Psoas muscle (tissue), 8 donors: ENCODE measurements around the gene FTO. TPM values are rescaled to one million over a fixed set of nuclear protein-coding genes. Genes with fewer than 3 reads are reported as not detected.

Experiments used
- ATAC-seq, 4 donors: fragments of 200-7000 bp; cut with Tn5 transposase; one replicate each; pipeline ENCODE4 v1.9.1; 2020; ENCODE audit warnings: moderate library complexity in 3 of 4, mild to moderate bottlenecking in 2 of 4
- DNase-seq, 2 donors: peaks; one replicate each; pipeline ENCODE4 v3.0.0-alpha.2; 2020
- H3K27ac ChIP-seq: fragments of 200-600 bp; one replicate; pipeline ENCODE4 v1.8.0; 2022
- H3K27me3 ChIP-seq, 3 donors: fragments of 200-600 bp in 1 of 3; one replicate each; pipeline versions ENCODE4 v1.6.1 to v1.8.0; 2013 to 2022; ENCODE audit warnings: low read length in 2 of 3, mild to moderate bottlenecking in 2 of 3, moderate library complexity in 1 of 3; ENCODE audit not compliant: insufficient read depth in 3 of 3
- H3K36me3 ChIP-seq, 2 donors: fragments of 200-600 bp in 1 of 2; one replicate each; pipeline versions ENCODE4 v1.6.1 to v1.8.0; 2013 to 2022; ENCODE audit warnings: low read depth in 1 of 2, mild to moderate bottlenecking in 1 of 2, moderate library complexity in 1 of 2; ENCODE audit not compliant: insufficient read depth in 1 of 2
- H3K4me1 ChIP-seq: fragments of 200-600 bp; one replicate; pipeline ENCODE4 v1.8.0; 2022
- H3K4me3 ChIP-seq: fragments of 200-600 bp; one replicate; pipeline ENCODE4 v1.8.0; 2022; ENCODE audit warnings: mild to moderate bottlenecking
- H3K9me3 ChIP-seq: fragments of 200-600 bp; one replicate; pipeline ENCODE4 v1.8.0; 2022
- CTCF ChIP-seq: fragments of 200-600 bp; IDR thresholded peaks from one replicate; pipeline ENCODE4 v1.8.0; 2022; ENCODE audit warnings: antibody characterized with exemption
- WGBS, 3 donors: extraction: QIAGEN DNeasy Blood & Tissue Kit; methylation state at CpG; one replicate each; pipeline versions ENCODE4 v1.1.6 to v1.1.7; 2013; 5-methylcytosine and 5-hydroxymethylcytosine counted together
- intact Hi-C, 2 donors: fragments of 100-400 bp; cut with DNase I; formaldehyde crosslinking; loops; one replicate each; pipeline versions ENCODE4 v1.11.0 to v1.14.2; 2022
- polyA plus RNA-seq, 3 donors: library from polyadenylated mRNA; stranded (reverse); fragments of 200-250 nt; gene quantifications; one replicate each; pipeline ENCODE4 v1.2.3, GENCODE V29; 2013
- total RNA-seq, 4 donors: library from RNA; stranded (reverse); fragmentation: NEBNext Ultra II Directional in 2 of 4; extraction: Animal tissue kit (Norgen Biotek cat#: 25700) in 2 of 4; gene quantifications; one replicate each; pipeline versions ENCODE4 v1.2.1 to v1.2.4, GENCODE V29; 2021 to 2023
- donor health status: healthy with polysubstance abuse.
- donor health status: DM: no; HTN: no; CAD: no; lungs with moderate emphysema.
- donor health status: Bipolar disorder and iron deficiency.
- donor health status: healthy.
- donor health status: DM: yes; HTN: yes; CAD: no.
- donor health status: DM: no; HTN: no; CAD: no.
- donor health status: DM: no; HTN: no; CAD: no.
- donor health status: DM: yes; HTN: yes; CAD: no.

Gene FTO
- total and polyA plus RNA-seq, 7 donors, result 14.2 to 67.6 (median 47.4) TPM

- Histone ChIP-seq H3K9me3 (no peaks in the 10 kb centered on the region), H3K4me1 (peaks cover 6% of the 10 kb centered on the region), H3K36me3 (no peaks in the 10 kb centered on the region), H3K27ac (no peak overlapping the region), H3K27me3 (no peaks in the 10 kb centered on the region), H3K4me3 (no peak overlapping the region)
- DNase-seq (no peak), ATAC-seq (peak in 3 of 4 donors; percentile 23 to 60 (median 52))
- 50 to 58% (median 55%) methylated on average over 4 of the region's 4 CpGs for WGBS, 3 donors
- intact Hi-C loops, result no loop called here
- TF ChIP-seq CTCF, result no peak
Measured at GRCh38 chr16:53761962-53762703, 58.2 kb downstream of the FTO start.

DNA sequence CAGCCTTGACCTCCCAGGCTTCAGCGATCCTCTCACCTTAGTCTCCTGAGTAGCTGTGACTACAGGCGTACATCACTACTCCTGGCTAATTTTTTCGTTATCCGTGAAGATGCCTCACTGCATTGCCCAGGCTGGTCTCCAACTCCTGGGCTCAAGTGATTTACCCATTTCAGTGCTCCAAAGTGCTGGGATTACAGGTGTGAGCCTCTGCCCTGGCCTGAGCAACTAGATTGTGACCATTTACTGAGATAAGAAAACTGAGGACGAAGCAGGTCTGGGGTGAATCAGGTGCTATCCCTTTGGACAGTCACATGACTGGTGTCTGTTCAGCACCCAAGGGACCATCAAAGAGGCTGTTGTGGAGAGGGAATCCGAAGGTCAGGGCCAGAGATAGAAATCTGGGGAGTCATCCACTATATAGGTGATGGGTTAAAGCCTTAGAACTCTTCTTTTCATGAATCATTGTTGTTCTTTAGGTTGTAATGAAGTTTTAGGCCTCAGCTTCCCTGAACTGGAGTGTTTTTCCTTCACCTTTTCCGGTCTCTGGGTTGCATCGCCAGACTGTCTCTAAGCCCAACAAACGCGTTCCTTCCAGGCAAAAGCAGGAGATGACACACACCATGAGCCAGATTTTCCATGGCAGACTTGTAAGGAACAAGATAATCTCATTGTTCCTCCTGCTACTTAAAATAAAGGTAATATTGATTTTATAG lies 62.5 kb downstream of the FTO start:
- no peak for TF ChIP-seq CTCF
- no peaks in the 10 kb centered on the region for H3K9me3 ChIP-seq
- WGBS, 3 donors, result 87 to 92% (median 91%) methylated on average over 10 of the region's 10 CpGs
- no peak for DNase-seq
- H3K27me3 ChIP-seq, result no peaks in the 10 kb centered on the region
- intact Hi-C loops, result no loop called here
- no peak overlapping the region for H3K27ac ChIP-seq
- ATAC-seq, result no peak
- peaks cover 11% of the 10 kb centered on the region for H3K4me1 ChIP-seq
- H3K4me3 ChIP-seq, result no peak overlapping the region
- H3K36me3 ChIP-seq, result no peaks in the 10 kb centered on the region

DNA sequence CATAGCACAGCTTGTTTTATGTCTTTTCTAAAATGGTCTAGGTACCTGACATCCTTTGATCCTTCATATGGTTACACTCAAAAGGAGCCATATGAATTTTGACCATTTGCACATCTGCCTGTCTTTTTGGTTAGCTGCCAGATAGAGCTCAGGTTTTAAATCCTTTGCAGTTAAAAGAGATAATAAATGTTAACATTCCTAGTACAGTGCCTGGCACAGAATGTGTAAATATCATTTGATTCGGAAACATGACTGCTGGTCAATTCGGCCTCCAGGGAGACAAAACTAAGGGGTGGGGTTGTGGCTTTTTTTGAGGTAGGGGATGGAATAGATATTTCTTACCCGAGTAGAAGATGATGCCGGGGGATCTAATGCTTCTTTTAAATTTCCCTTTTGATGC lies 64.2 kb downstream of the FTO start:
- peaks cover 12% of the 10 kb centered on the region for H3K4me1 ChIP-seq
- no peak for DNase-seq
- H3K27me3 ChIP-seq, result no peaks in the 10 kb centered on the region
- intact Hi-C loops, result no loop called here
- 82 to 85% (median 84%) methylated on average over 4 of the region's 4 CpGs for WGBS, 3 donors
- no peaks in the 10 kb centered on the region for H3K9me3 ChIP-seq
- no peak for TF ChIP-seq CTCF
- H3K27ac ChIP-seq, result no peak overlapping the region
- H3K4me3 ChIP-seq, result no peak overlapping the region
- no peak for ATAC-seq
- H3K36me3 ChIP-seq, result no peaks in the 10 kb centered on the region

DNA sequence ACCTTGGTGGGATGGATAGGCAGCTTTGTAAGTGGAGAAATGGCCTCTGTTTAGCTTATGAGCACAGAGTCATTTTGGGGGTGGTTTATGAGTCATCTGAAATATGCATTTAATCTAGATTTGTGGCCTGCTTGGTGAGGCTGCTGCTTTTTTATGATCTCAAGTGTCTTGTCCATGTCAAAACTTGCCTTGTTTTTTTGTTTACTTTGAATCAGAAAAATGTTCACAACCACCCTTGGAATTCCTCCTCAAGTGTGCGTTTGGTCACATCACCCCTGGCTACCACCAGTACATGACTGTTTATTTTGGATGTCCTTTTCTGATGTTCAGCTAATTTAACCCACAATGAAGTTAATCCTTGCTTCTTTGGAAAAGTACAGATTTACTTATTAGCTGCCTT lies 64.6 kb downstream of the FTO start:
- no peaks in the 10 kb centered on the region for H3K36me3 ChIP-seq
- H3K27ac ChIP-seq, result no peak overlapping the region
- ATAC-seq, result no peak
- intact Hi-C loops, result no loop called here
- TF ChIP-seq CTCF, result no peak
- H3K9me3 ChIP-seq, result no peaks in the 10 kb centered on the region
- DNase-seq, result no peak
- H3K4me3 ChIP-seq, result no peak overlapping the region
- H3K4me1 ChIP-seq, result peaks cover 16% of the 10 kb centered on the region
- H3K27me3 ChIP-seq, result no peaks in the 10 kb centered on the region
- 64 to 83% (median 71%) methylated on average over 1 of the region's 1 CpG for WGBS, 3 donors
